Endothelial cell of umbilical vein (primary cell): ENCODE data around the gene DPF3. TPM values are rescaled to one million over a fixed set of nuclear protein-coding genes. Genes with fewer than 3 reads are reported as not detected.

ENCODE experiments used
- BruUV-seq: library from RNA; stranded (reverse); fragments of 400-500 nt; replicated peaks from 2 replicates; lab custom pipeline; 2021; lab: Mats Ljungman, UMichigan
- CTCF ChIA-PET: fragments of 300-600, 350-600 bp; sonication (Branson Sonifier 250); formaldehyde crosslinking; loops from one replicate; lab custom pipeline; 2021; ENCODE audit warnings: antibody characterized with exemption, inconsistent platforms; lab: Charles Lee
- POLR2A ChIA-PET: fragments of 300-600, 350-600 bp; sonication (Branson Sonifier 250); formaldehyde crosslinking; loops from one replicate; lab custom pipeline; 2021; ENCODE audit warnings: antibody characterized with exemption, inconsistent platforms; lab: Charles Lee
- DNase-seq: peaks from one replicate; pipeline ENCODE4 v3.0.0-alpha.2; 2011; ENCODE audit warnings: low read depth, low spot score
- FAIRE-seq: peaks from 2 replicates; lab custom pipeline; 2011; peaks lifted over from hg19 to GRCh38; lab: Jason Lieb, UNC
- H2AFZ ChIP-seq: 2 replicates; pipeline ENCODE4 v1.6.0; 2012; ENCODE audit warnings: low read depth, low read length, control low read depth, inconsistent platforms
- H3K27ac ChIP-seq: 2 replicates; pipeline ENCODE4 v1.5.1; 2011; ENCODE audit warnings: low read depth, mild to moderate bottlenecking, control low read depth, low read length, moderate library complexity; ENCODE audit not compliant: insufficient read depth
- H3K27me3 ChIP-seq, 2 experiments: 2 replicates each; pipeline versions ENCODE4 v1.6.0 to v1.6.1; 2011; ENCODE audit warnings: low read length in 2 of 2, mixed read lengths in 1 of 2; ENCODE audit not compliant: control insufficient read depth in 2 of 2, insufficient read depth in 2 of 2
- H3K36me3 ChIP-seq, 2 experiments: 2 replicates in 1 of 2; 3 replicates in 1 of 2; pipeline ENCODE4 v1.5.1; 2011; ENCODE audit warnings: low read length in 2 of 2, mild to moderate bottlenecking in 1 of 2, moderate library complexity in 1 of 2; ENCODE audit not compliant: control insufficient read depth in 2 of 2, insufficient read depth in 2 of 2; ENCODE audit errors: extremely low read depth in 1 of 2
- H3K4me1 ChIP-seq: 3 replicates; pipeline ENCODE4 v1.5.1; 2011; ENCODE audit warnings: mild to moderate bottlenecking, low read length; ENCODE audit not compliant: control insufficient read depth, insufficient read depth; ENCODE audit errors: extremely low read depth
- H3K4me2 ChIP-seq: 2 replicates; pipeline ENCODE4 v1.6.1; 2011; ENCODE audit warnings: low read length, control low read depth, mixed read lengths; ENCODE audit not compliant: insufficient read depth
- H3K4me3 ChIP-seq, 3 experiments: fragments of 200-600 bp in 1 of 3; sonication (generic), shearing (Covaris generic) in 1 of 3; replicated peaks in 1 of 3; 2 replicates each; pipeline ENCODE4 v1.5.1; 2011 to 2016; ENCODE audit warnings: control low read depth in 3 of 3, low read length in 3 of 3, mild to moderate bottlenecking in 2 of 3, inconsistent platforms in 1 of 3, low read depth in 1 of 3, moderate library complexity in 1 of 3; ENCODE audit not compliant: insufficient read depth in 1 of 3
- H3K79me2 ChIP-seq: 2 replicates; pipeline ENCODE4 v1.6.0; 2012; ENCODE audit warnings: low read length, inconsistent platforms; ENCODE audit not compliant: control insufficient read depth, insufficient read depth
- H3K9ac ChIP-seq: replicated peaks from 2 replicates; pipeline ENCODE3; 2011; ENCODE audit warnings: low read length, control low read depth; ENCODE audit not compliant: insufficient read depth; ENCODE audit errors: extremely low read depth
- H3K9me1 ChIP-seq: replicated peaks from 3 replicates; pipeline ENCODE4 v1.6.0; 2011; ENCODE audit warnings: mild to moderate bottlenecking, low read length; ENCODE audit not compliant: control insufficient read depth, insufficient read depth; ENCODE audit errors: extremely low read depth
- H3K9me3 ChIP-seq: replicated peaks from 2 replicates; pipeline ENCODE4 v1.5.1; 2012; ENCODE audit warnings: low read length, inconsistent platforms; ENCODE audit not compliant: control insufficient read depth, insufficient read depth
- H4K20me1 ChIP-seq: replicated peaks from 2 replicates; pipeline ENCODE3; 2011; ENCODE audit warnings: mild to moderate bottlenecking, low read length; ENCODE audit not compliant: control insufficient read depth, insufficient read depth; ENCODE audit errors: extremely low read depth
- EZH2 ChIP-seq: IDR thresholded peaks from 2 replicates; pipeline ENCODE4 v1.6.1; 2012; ENCODE audit warnings: borderline replicate concordance, low read depth, mild to moderate bottlenecking, moderate library complexity, low read length, inconsistent platforms; ENCODE audit not compliant: severe bottlenecking
- FOS ChIP-seq: IDR thresholded peaks from 2 replicates; pipeline ENCODE4 v1.6.1; 2011; ENCODE audit warnings: mild to moderate bottlenecking, low read length, moderate library complexity, borderline replicate concordance; ENCODE audit not compliant: insufficient read depth
- GATA2 ChIP-seq: IDR thresholded peaks from 2 replicates; pipeline ENCODE4 v1.7.0; 2011; ENCODE audit warnings: low read depth, mild to moderate bottlenecking, moderate library complexity, mixed read lengths, low read length; ENCODE audit not compliant: insufficient read length, insufficient read depth
- JUN ChIP-seq: IDR thresholded peaks from 2 replicates; pipeline ENCODE4 v1.6.1; 2011; ENCODE audit warnings: borderline replicate concordance, low read depth; ENCODE audit not compliant: insufficient read length, insufficient read depth
- MYC ChIP-seq: IDR thresholded peaks from one replicate; pipeline ENCODE4 v1.6.1; 2011; ENCODE audit warnings: mild to moderate bottlenecking, low read depth, low read length
- POLR2A ChIP-seq: IDR thresholded peaks from 2 replicates; pipeline ENCODE4 v1.6.1; 2012; ENCODE audit warnings: low read depth, mild to moderate bottlenecking, control low read depth, low read length
- POLR2AphosphoS5 ChIP-seq: IDR thresholded peaks from 2 replicates; pipeline ENCODE4 v1.6.1; 2012; ENCODE audit warnings: low read depth, mild to moderate bottlenecking, control low read depth, low read length, moderate library complexity; ENCODE audit not compliant: insufficient read depth
- dilution Hi-C: fragments of 300-500 bp; cut with MboI; formaldehyde crosslinking; loops from one replicate; pipeline ENCODE4 v1.15.0; 2019; ENCODE audit warnings: low sequenced_read_pairs; ENCODE audit not compliant: extremely low pct_ligation_motif_present
- intact Hi-C: fragments of 100-400 bp; cut with micrococcal nuclease; formaldehyde crosslinking; loops from one replicate; pipeline ENCODE4 v1.10.0; 2022
- polyA plus RNA-seq, 4 experiments: library from polyadenylated mRNA; depleted of rRNA in 3 of 4; stranded (reverse) in 3 of 4; unstranded in 1 of 4; fragments of >200 nt; gene quantifications; 2 replicates each; pipeline versions ENCODE4 v1.2.1 to v1.2.3, GENCODE V29; 2011 to 2012; ENCODE audit warnings: missing spikeins in 1 of 4
- total RNA-seq: library from RNA; stranded (reverse); gene quantifications from 2 replicates; pipeline ENCODE4 v1.2.3, GENCODE V29; 2021
- TF ChIP-seq, protein P1 (sequence below), 2 donors: IDR thresholded peaks; 1 replicate in 1 of 2; 2 replicates in 1 of 2; pipeline ENCODE4 v1.5.1; 2011; ENCODE audit warnings: low read length in 2 of 2, mild to moderate bottlenecking in 2 of 2, moderate library complexity in 2 of 2, control low read depth in 1 of 2, inconsistent platforms in 1 of 2, low read depth in 1 of 2; ENCODE audit not compliant: insufficient read depth in 1 of 2; ENCODE audit errors: extremely low read depth in 1 of 2
- TF ChIP-seq, protein P2 (sequence below): IDR thresholded peaks from 2 replicates; pipeline ENCODE4 v1.6.1; 2011; ENCODE audit not compliant: insufficient read depth, insufficient read length

The DPF3 gene
- total and polyA plus RNA-seq, 2 donors (not counting 3 experiments of a cell fraction or from before 2014, with no cell fraction given), result 2.4 to 3.5 TPM

DNA sequence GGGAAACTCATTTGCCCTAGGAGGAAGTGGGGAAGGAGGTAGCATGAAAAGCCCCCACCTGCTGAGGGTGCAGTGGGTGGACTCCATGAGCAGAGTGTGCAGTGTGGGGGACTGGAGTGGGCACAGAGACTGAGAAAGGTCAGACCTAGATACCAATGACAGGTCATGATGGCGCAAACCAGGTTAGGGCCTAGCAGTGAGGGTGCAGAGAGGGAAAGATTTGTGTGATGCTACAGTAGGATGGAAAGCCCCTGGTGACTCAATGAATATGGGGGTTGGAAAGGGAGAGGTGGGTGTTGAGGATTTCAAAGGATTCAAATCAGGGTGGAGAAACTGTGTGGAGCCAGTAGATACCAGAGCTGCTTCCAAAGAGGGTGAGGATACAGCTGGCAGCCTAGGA is 319.2 kb downstream of the DPF3 start:
- no peaks in the 10 kb centered on the region for H3K4me1 ChIP-seq
- TF ChIP-seq MYC (no peak), FOS (no peak), POLR2AphosphoS5 (no peak), POLR2A (no peak), EZH2 (no peak), JUN (no peak), GATA2 (no peak)
- TF ChIP-seq, protein P1, sequence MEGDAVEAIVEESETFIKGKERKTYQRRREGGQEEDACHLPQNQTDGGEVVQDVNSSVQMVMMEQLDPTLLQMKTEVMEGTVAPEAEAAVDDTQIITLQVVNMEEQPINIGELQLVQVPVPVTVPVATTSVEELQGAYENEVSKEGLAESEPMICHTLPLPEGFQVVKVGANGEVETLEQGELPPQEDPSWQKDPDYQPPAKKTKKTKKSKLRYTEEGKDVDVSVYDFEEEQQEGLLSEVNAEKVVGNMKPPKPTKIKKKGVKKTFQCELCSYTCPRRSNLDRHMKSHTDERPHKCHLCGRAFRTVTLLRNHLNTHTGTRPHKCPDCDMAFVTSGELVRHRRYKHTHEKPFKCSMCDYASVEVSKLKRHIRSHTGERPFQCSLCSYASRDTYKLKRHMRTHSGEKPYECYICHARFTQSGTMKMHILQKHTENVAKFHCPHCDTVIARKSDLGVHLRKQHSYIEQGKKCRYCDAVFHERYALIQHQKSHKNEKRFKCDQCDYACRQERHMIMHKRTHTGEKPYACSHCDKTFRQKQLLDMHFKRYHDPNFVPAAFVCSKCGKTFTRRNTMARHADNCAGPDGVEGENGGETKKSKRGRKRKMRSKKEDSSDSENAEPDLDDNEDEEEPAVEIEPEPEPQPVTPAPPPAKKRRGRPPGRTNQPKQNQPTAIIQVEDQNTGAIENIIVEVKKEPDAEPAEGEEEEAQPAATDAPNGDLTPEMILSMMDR (IDR thresholded peaks at IDR 0.05; ENCODE audit: extremely low read depth in 1 of 2, insufficient read depth in 1 of 2, low read depth in 1 of 2, low read length in 2 of 2), result no peak
- TF ChIP-seq, protein P2, sequence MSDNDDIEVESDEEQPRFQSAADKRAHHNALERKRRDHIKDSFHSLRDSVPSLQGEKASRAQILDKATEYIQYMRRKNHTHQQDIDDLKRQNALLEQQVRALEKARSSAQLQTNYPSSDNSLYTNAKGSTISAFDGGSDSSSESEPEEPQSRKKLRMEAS, result no peak
- intact Hi-C loops, result no loop called here
- no peak for FAIRE-seq
- no peaks in the 10 kb centered on the region for H3K36me3 ChIP-seq
- H3K9me1 ChIP-seq, result no peaks in the 10 kb centered on the region
- no peaks in the 10 kb centered on the region for H3K9me3 ChIP-seq
- no TSS peak for BruUV-seq
- DNase-seq, result no peak
- no peaks in the 10 kb centered on the region for H3K79me2 ChIP-seq
- no peak overlapping the region for H3K9ac ChIP-seq
- ChIA-PET CTCF (no interaction called here), POLR2A (no interaction called here)
- H3K27ac ChIP-seq, result no peak overlapping the region
- no peak overlapping the region for H2AFZ ChIP-seq
- H3K4me3 ChIP-seq, result no peak overlapping the region
- peaks cover 22 to 28% of the 10 kb centered on the region in 2 experiments for H3K27me3 ChIP-seq
- no peaks in the 10 kb centered on the region for H4K20me1 ChIP-seq
- no peak overlapping the region for H3K4me2 ChIP-seq
- dilution Hi-C loops, result no loop called here
